ENCODE data around the gene METTL16.

- TF ChIP-seq YY1 (IDR thresholded peaks at IDR 0.05; ENCODE audit: extremely low read depth, insufficient replicate concordance, low read depth, low read length) (no peak), POLR2A (IDR thresholded peaks at IDR 0.05; ENCODE audit: borderline replicate concordance, extremely low read depth, insufficient read depth, insufficient read length) (no peak), CTCF (IDR thresholded peaks at IDR 0.05 in 2 of 3, conservative IDR thresholded peaks at IDR 0.05 in 1 of 3; ENCODE audit: borderline replicate concordance in 1 of 3, insufficient read depth in 1 of 3, low read depth in 2 of 3, low read length in 2 of 3) (no peak), SIN3A (IDR thresholded peaks at IDR 0.05; ENCODE audit: low read depth) (no peak), ZFX (IDR thresholded peaks at IDR 0.05) (no peak), ELF1 (IDR thresholded peaks at IDR 0.05; ENCODE audit: borderline replicate concordance, low read depth) (no peak), CEBPB (IDR thresholded peaks at IDR 0.05; ENCODE audit: low read depth) (no peak), EZH2 (IDR thresholded peaks at IDR 0.05) (no peak), MAX (IDR thresholded peaks at IDR 0.05) (no peak), EGR1 (IDR thresholded peaks at IDR 0.05; ENCODE audit: low read depth) (no peak)
Measured at GRCh38 chr17:2403044-2403443, 108.6 kb downstream of the METTL16 start.

Measured in HCT116 (cell line).